Measurements from ENCODE around the gene TPD52L1. TPM values are rescaled to one million over a fixed set of nuclear protein-coding genes. Genes with fewer than 3 reads are reported as not detected.

Gene TPD52L1
- total RNA-seq, 3 donors from 2014 or later (not counting 1 experiment from before 2014, with no cell fraction given), result 1.2 TPM; not detected in 1

GRCh38 chr6:125166711-125167110 lies 13.1 kb downstream of the TPD52L1 start:
- Mint-ChIP-seq H3K4me1 (no peaks in the 10 kb centered on the region), H3K27ac (no peak overlapping the region), H3K9me3 (no peaks in the 10 kb centered on the region), H3K4me3 (no peak overlapping the region), H3K36me3 (no peaks in the 10 kb centered on the region), H3K27me3 (ENCODE audit: low read depth in 2 of 2) (peaks cover 16% of the 10 kb centered on the region in 2 donors)
- no peak for TF ChIP-seq CTCF (IDR thresholded peaks at IDR 0.05)
- ATAC-seq (no peak), DNase-seq (no peak)
- no peak overlapping the region for H3K4me3 ChIP-seq (ENCODE audit: low read length)
- no peaks in the 10 kb centered on the region for H3K36me3 ChIP-seq (ENCODE audit: control insufficient read depth, insufficient read depth, low read length)
- H3K27ac ChIP-seq (ENCODE audit: low read length), result no peak overlapping the region
- no peaks in the 10 kb centered on the region for H3K9me3 ChIP-seq (ENCODE audit: control insufficient read depth, insufficient read depth, low read length)
- no peaks in the 10 kb centered on the region for H3K4me1 ChIP-seq (ENCODE audit: control insufficient read depth, insufficient read depth, low read length)
- 83% methylated on average over 3 of the region's 3 CpGs for WGBS (ENCODE audit: insufficient coverage)
- intact Hi-C loops (cut with micrococcal nuclease), result no loop called here
- H3K27me3 ChIP-seq (ENCODE audit: control insufficient read depth, insufficient read depth, low read length), result no peaks in the 10 kb centered on the region

GRCh38 chr6:125167579-125167978 lies 14.0 kb downstream of the TPD52L1 start:
- no peak for ATAC-seq
- no peaks in the 10 kb centered on the region for H3K9me3 ChIP-seq (ENCODE audit: control insufficient read depth, insufficient read depth, low read length)
- no peaks in the 10 kb centered on the region for H3K36me3 ChIP-seq (ENCODE audit: control insufficient read depth, insufficient read depth, low read length)
- peaks cover 16 to 19% of the 10 kb centered on the region in 2 donors for H3K27me3 Mint-ChIP-seq (ENCODE audit: low read depth in 2 of 2)
- 83% methylated on average over 2 of the region's 2 CpGs for WGBS (ENCODE audit: insufficient coverage)
- DNase-seq, result no peak
- no peaks in the 10 kb centered on the region for H3K9me3 Mint-ChIP-seq
- no peak overlapping the region for H3K4me3 Mint-ChIP-seq
- H3K4me3 ChIP-seq (ENCODE audit: low read length), result no peak overlapping the region
- H3K36me3 Mint-ChIP-seq, result no peaks in the 10 kb centered on the region
- intact Hi-C loops (cut with micrococcal nuclease), result no loop called here
- no peak for TF ChIP-seq CTCF (IDR thresholded peaks at IDR 0.05)
- no peaks in the 10 kb centered on the region for H3K27me3 ChIP-seq (ENCODE audit: control insufficient read depth, insufficient read depth, low read length)
- H3K4me1 ChIP-seq (ENCODE audit: control insufficient read depth, insufficient read depth, low read length), result no peaks in the 10 kb centered on the region
- no peak overlapping the region for H3K27ac Mint-ChIP-seq
- H3K4me1 Mint-ChIP-seq, result no peaks in the 10 kb centered on the region
- H3K27ac ChIP-seq (ENCODE audit: low read length), result no peak overlapping the region

GRCh38 chr6:125169058-125169457 lies 15.5 kb downstream of the TPD52L1 start:
- no peak overlapping the region for H3K27ac ChIP-seq (ENCODE audit: low read length)
- H3K9me3 ChIP-seq (ENCODE audit: control insufficient read depth, insufficient read depth, low read length), result no peaks in the 10 kb centered on the region
- no peak overlapping the region for H3K27ac Mint-ChIP-seq
- no peaks in the 10 kb centered on the region for H3K36me3 Mint-ChIP-seq
- no peak for TF ChIP-seq CTCF (IDR thresholded peaks at IDR 0.05)
- intact Hi-C loops (cut with micrococcal nuclease), result no loop called here
- H3K4me3 ChIP-seq (ENCODE audit: low read length), result no peak overlapping the region
- no peak overlapping the region for H3K4me3 Mint-ChIP-seq
- no peaks in the 10 kb centered on the region for H3K36me3 ChIP-seq (ENCODE audit: control insufficient read depth, insufficient read depth, low read length)
- no peaks in the 10 kb centered on the region for H3K9me3 Mint-ChIP-seq
- H3K4me1 ChIP-seq (ENCODE audit: control insufficient read depth, insufficient read depth, low read length), result no peaks in the 10 kb centered on the region
- peaks cover 16 to 18% of the 10 kb centered on the region in 2 donors for H3K27me3 Mint-ChIP-seq (ENCODE audit: low read depth in 2 of 2)
- no peaks in the 10 kb centered on the region for H3K27me3 ChIP-seq (ENCODE audit: control insufficient read depth, insufficient read depth, low read length)
- ATAC-seq, result no peak
- WGBS (ENCODE audit: insufficient coverage), result 83% methylated on average over 3 of the region's 3 CpGs
- no peak for DNase-seq
- H3K4me1 Mint-ChIP-seq, result no peaks in the 10 kb centered on the region

DNA sequence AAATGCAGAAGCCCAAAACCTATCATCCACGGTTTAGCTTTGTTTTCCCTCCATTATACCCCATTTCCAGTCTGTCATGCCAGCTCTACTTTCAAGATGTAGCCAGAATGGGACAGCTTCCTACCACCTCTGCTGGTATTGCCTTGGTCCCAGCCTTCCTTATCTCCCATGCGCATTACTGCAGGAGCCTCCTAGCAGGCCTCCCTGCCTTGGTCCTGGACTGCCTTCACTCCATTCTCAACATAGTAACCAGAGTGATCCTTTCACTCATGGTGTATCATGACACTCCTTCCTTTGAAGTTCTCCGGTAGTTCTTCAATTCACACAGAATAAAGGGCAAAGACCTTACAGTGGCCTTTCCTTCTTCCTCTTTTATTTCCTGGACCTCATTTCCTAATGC lies 15.9 kb downstream of the TPD52L1 start:
- Histone ChIP-seq H3K4me3 (ENCODE audit: low read length) (no peak overlapping the region), H3K9me3 (ENCODE audit: control insufficient read depth, insufficient read depth, low read length) (no peaks in the 10 kb centered on the region), H3K27me3 (ENCODE audit: control insufficient read depth, insufficient read depth, low read length) (no peaks in the 10 kb centered on the region), H3K36me3 (ENCODE audit: control insufficient read depth, insufficient read depth, low read length) (no peaks in the 10 kb centered on the region), H3K27ac (ENCODE audit: low read length) (no peak overlapping the region), H3K4me1 (ENCODE audit: control insufficient read depth, insufficient read depth, low read length) (no peaks in the 10 kb centered on the region)
- Mint-ChIP-seq H3K4me3 (no peak overlapping the region), H3K4me1 (no peaks in the 10 kb centered on the region), H3K27me3 (ENCODE audit: low read depth in 2 of 2) (peaks cover 16 to 18% of the 10 kb centered on the region in 2 donors), H3K27ac (no peak overlapping the region), H3K9me3 (no peaks in the 10 kb centered on the region), H3K36me3 (no peaks in the 10 kb centered on the region)
- ATAC-seq (no peak), DNase-seq (no peak)
- intact Hi-C loops (cut with micrococcal nuclease), result no loop called here
- TF ChIP-seq CTCF (IDR thresholded peaks at IDR 0.05), result no peak
- 90% methylated on average over 3 of the region's 3 CpGs for WGBS (ENCODE audit: insufficient coverage)

Data from natural killer cell (primary cell).